ENCODE measurements around the gene GOSR2. TPM values are rescaled to one million over a fixed set of nuclear protein-coding genes. Genes with fewer than 3 reads are reported as not detected.
"Not testable (repeated sequence)": the region's sequence is repeated elsewhere in the genome, so short reads cannot be mapped to it uniquely, and the experiment has no call there.

The GOSR2 gene
- total RNA-seq, 1 donor from 2014 or later: 50.1 TPM

DNA sequence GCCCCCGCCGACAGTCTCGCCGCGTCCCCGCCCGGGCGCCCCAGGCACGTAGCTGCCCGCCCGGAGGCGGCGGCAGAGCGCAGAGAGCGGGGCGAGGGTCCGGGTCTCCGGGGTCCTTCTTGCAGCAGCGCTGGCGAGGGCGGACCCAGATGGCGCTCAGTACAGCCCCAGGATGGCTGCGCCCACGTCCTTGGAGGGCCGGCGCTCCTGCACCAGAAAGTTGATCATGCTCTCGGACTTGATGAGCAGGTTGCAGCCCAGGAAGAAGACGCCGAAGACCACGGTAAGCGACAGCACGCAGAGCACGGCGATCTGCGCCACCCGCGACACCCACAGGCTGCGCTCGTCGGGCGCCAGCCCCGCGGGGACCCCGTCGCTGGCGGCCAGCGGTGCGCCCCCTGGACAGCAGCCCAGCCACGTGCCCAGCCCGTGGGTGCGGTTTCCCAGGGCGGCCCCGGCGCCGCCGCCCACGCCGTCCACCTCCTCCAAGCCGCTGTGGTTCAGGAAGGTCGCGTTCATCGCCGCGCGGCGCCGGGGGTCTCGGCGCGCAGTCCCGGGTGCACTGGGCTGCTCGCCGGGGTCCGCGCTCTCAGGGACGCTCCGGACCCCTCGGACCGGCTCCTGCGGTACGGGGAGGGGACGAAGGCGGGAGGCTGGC is 55.7 kb downstream of the GOSR2 start:
- DNase-seq (ENCODE audit: low spot score) (peak; percentile 52), ATAC-seq (no peak)
- intact Hi-C loops (cut with DNase I): no loop called here

DNA sequence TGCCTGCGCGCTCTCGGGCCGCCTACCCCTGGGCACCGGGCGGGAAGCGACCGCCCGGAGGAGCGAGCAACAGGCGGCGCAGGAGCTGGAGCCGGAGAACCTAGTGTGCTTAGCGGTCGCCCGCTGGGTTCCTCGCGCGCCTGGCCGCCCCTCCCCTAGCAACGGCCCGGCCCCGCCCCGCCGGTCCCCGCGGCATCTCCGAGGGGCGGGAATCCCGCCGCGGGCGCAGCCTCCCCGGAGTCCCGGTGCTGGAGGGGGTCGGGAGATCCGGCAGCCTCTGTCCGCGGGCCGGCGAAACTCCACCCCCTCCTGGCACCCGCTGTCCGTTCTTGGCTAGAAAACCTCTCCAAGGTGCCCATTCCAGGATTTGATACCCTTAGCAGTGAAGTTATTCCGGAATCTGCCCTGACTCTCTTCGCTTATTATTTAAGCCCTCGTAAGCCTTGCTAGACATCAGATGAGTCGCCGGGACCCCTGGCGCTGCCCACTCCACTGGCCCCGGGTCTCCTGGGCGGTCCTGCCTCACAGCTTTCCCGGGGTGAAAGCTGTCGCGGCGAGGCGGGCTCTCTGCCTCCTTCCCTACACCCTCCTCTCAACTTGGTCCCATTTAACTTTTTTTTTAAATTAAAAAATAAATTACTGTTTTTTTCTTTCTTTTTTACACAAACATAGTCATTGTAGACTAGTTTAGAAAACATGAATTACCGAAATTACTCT is 56.3 kb downstream of the GOSR2 start, which contains the start of gene RPRML:
TSS of gene RPRML (minus strand) at position 107 of the 717 bp plus-strand sequence. CDS start 246 bp downstream, outside the sequence.
- intact Hi-C loops (cut with DNase I): no loop called here
- DNase-seq (ENCODE audit: low spot score) (peak; percentile 59), ATAC-seq (peak; percentile 17)

DNA sequence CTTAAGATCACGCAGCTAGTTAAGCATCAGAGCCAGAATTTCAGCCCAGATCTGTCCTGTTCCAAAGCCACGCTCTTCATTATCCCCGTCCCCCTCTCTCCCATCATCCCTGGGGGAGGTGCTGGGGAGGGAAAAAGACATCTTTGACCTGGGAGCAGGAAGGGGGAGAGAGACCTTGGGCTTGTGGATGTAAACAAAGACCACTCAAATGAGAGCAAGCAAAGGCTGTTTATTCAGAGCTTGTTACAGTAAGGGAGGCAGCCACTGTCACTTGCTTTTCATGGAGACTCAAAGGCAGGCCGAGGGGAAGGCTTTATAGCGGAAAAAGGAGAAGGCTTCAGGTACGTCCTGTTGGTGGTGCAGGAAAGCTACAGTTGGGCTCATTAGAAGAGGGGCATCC is 59.6 kb downstream of the GOSR2 start:
- ATAC-seq (no peak), DNase-seq (ENCODE audit: low spot score) (peak; percentile 14)
- intact Hi-C loops (cut with DNase I): no loop called here

DNA sequence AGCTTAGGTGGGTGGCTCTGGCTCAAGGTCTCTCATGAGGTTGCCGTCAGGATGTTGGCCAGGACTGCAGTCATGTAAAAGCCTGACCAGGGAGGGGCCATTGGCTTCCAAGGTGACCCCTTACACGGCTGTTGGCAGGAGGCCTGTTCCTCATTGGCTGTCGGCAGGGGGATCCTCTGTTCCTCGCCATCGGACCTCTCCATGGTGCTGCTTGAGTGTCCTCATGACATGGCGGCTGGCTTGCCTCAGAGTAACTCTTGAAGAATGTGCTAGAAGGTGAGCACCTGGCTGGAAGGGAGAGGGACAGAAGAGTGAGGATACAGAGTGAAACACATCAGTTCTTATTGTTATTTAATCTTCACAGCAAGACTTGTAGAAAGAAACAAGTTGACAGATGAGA is 60.8 kb downstream of the GOSR2 start:
- DNase-seq (ENCODE audit: low spot score) (no peak), ATAC-seq (no peak)
- intact Hi-C loops (cut with DNase I): loop anchor here (1.0 kb wide), 1 partner anchor 27 kb away; no protein-coding TSS in a partner anchor

DNA sequence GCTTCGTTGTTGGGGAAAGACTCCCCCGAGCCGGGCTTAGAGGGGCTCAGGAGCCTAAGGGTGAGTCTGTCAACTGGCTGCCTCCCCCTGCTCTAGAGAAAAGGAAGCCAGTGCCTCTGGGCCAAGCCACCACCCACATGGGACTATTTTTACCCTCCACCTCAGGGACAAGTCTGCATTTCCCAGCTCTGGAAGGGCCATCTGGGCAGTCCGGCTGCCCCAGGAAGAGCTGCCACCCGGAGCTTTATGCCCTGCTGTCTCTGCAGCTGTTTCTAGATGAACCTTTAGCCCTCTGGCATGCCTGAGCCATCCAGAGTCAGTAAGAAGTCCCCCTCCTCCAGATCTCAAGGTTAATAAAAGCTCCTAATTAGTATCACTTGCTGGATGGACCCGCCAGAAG is 61.4 kb downstream of the GOSR2 start:
- ATAC-seq: no peak
- intact Hi-C loops (cut with DNase I): loop anchor here (1.0 kb wide), 1 partner anchor 28 kb away; no protein-coding TSS in a partner anchor

DNA sequence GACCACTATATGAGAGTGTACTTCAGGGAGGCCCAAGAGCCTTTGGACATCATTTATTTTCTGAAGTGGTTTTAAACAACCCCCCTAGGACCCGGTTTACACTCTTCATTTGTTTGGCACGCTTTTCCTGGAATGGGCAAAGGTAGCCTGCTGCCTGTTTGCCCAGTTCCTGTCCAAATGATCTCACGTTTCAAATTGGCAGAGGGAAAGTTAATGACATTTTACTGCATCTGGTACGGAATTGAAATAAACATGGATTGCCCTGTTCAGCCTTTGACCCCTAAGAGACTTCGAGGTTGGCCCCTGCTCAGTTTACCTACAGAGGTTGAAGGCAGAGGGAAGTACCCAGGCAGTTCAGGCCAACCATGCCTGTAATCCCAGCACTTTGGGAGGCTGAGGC is 61.9 kb downstream of the GOSR2 start:
- intact Hi-C loops (cut with DNase I): loop anchor here (1.0 kb wide), 1 partner anchor 29 kb away; no protein-coding TSS in a partner anchor
- ATAC-seq (no peak), DNase-seq (ENCODE audit: low spot score) (no peak)

More for the DNA sequence above, 61.4 kb downstream of the GOSR2 start:
- no peak for DNase-seq (ENCODE audit: low spot score)

DNA sequence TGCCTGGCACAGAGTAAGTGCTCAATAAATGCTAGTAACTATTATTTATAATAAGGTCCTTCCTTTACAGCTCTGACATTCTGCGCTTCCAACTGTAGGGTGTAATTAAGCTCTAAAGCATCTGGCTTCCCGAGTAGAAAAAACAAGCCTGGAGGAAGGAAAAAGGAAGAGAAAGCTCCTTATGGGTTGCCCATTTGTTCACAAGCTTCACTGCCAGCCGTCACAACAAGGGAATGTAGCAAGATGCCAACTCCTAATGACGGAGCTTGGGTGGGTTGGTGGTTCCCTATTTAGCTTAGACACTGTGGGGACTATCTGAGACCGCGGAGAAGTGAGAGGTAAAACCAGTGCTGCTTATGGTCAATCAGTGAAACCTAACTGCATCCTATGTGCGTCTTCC is 63.4 kb downstream of the GOSR2 start:
- ATAC-seq: no peak
- intact Hi-C loops (cut with DNase I): no loop called here

DNA sequence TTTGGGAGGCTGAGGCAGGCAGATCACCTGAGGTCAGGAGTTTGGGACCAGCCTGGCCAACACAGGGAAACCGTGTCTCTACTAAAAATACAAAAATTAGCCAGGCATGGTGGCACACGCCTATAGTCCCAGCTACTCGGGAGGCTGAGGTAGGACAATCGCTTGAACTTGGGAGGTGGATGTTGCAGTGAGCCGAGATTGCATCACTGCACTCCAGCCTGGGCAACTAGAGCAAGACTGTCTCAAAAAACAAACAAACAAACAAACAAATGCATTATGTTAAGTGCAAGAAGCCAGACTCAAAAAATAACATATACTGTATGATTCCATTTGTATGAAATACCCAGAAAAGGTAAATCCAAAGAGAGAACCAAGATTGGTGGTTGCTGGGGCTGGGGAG is 65.0 kb downstream of the GOSR2 start:
- intact Hi-C loops (cut with DNase I); DNase-seq (ENCODE audit: low spot score): not testable (repeated sequence)

More for the DNA sequence above, 63.4 kb downstream of the GOSR2 start:
- no peak for DNase-seq (ENCODE audit: low spot score)

DNA sequence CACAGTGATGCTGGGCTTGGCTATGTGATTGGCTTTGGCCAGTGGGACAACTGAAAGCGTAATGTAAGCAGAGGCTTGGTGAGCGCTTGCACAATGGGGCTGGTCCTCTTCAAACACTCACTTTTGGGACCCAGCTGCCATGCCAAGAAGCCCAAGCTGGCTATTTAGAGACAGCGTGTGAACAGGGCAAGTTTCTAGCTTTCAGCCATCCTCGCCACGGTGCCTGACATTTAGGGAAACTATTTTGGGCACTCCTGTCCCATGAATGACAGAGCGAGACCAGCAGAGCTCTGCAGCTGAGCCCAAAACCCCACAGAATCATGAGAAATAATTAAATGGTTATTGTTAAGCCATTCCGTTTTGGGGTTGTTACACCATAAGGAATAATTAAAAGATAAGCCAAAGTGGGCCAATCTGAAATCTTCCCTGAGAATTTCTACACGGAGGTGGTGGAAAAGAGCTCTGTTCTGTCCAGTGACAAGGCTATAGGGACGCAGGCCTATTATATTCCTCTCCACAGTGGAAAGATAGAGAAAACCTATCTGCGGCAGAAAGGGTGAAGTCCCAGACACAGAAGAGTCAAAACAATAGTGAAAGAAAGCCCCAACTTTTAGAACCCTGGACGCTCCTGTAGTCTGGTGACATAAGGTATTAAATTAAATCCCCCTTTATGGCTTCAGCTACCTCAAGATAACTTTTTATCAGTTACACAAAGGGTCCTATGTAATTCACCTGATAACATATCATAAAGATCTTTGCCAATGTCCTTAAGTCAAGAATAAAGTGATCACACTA is 66.9 kb downstream of the GOSR2 start:
- intact Hi-C loops (cut with DNase I): loop anchor here (10.0 kb wide), 1 partner anchor 785 kb away; no protein-coding TSS in a partner anchor
- DNase-seq (ENCODE audit: low spot score): no peak
- ATAC-seq: no peak

More for the DNA sequence above, 65.0 kb downstream of the GOSR2 start:
- not testable (repeated sequence) for ATAC-seq

DNA sequence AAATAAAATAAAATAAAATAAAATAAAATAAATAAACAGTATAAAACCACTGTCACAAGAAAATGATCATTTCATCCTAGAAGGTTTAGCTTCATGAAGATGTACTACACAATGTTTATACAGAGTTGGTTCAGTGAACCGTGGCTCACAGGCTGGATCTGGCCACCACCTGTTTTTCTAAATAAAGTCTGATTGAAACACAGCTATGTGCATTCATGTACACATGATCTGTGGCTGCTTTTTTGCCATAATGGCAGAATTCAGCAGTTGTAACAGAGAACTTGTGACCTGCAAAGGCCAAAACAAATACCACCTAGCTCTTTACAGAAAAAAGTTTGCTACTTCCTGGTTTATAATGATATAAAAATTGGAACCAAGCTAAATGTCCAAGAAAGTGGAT is 68.7 kb downstream of the GOSR2 start:
- intact Hi-C loops (cut with DNase I): loop anchor here (10.0 kb wide), 1 partner anchor 783 kb away; no protein-coding TSS in a partner anchor

More for the DNA sequence above, 68.7 kb downstream of the GOSR2 start:
- DNase-seq (ENCODE audit: low spot score) (no peak), ATAC-seq (no peak)

Small RNA genes within 50 kb of the gene (microRNA-seq; reads per million reads assigned to microRNA genes)
- not detected for gene MIR5089

Other genes with a start within 250 kb of the GOSR2 start
- gene WNT3, start 104.5 kb upstream of the GOSR2 start, total RNA-seq: 0.98 TPM
- not detected for gene WNT9B, start 71.6 kb upstream of the GOSR2 start, total RNA-seq
- gene RPRML, start 56.1 kb downstream of the GOSR2 start, total RNA-seq: not detected